Sigmoid colon (tissue), 4 donors: ENCODE results near the gene KISS1.

ENCODE experiments used
- CTCF ChIP-seq, 4 experiments: fragments of 450-650 bp in 3 of 4; fragments of 200-600 bp in 1 of 4; IDR thresholded peaks; one replicate each; pipeline ENCODE4 v1.5.1; 2016 to 2019; ENCODE audit warnings: antibody characterized with exemption in 4 of 4, mild to moderate bottlenecking in 3 of 4, moderate library complexity in 2 of 4
- EP300 ChIP-seq, 4 donors: sonication (generic); formaldehyde crosslinking; IDR thresholded peaks; one replicate each; pipeline ENCODE4 v1.6.1; 2017; ENCODE audit warnings: antibody characterized with exemption in 4 of 4
- POLR2AphosphoS5 ChIP-seq, 4 donors: sonication (generic); formaldehyde crosslinking; IDR thresholded peaks; one replicate each; pipeline ENCODE4 v1.6.1; 2017; ENCODE audit warnings: antibody characterized with exemption in 4 of 4

- no peak for TF ChIP-seq EP300 (IDR thresholded peaks at IDR 0.05)
- TF ChIP-seq CTCF (IDR thresholded peaks at IDR 0.05): no peak
- TF ChIP-seq POLR2AphosphoS5 (IDR thresholded peaks at IDR 0.05): no peak
Observed at GRCh38 chr1:204218552-204218951, 22.3 kb upstream of the KISS1 start.
